ENCODE data around the gene STAG3. TPM values are rescaled to one million over a fixed set of nuclear protein-coding genes. Genes with fewer than 3 reads are reported as not detected.
"Not testable (repeated sequence)": the region's sequence is repeated elsewhere in the genome, so short reads cannot be mapped to it uniquely, and the experiment has no call there.

The STAG3 gene
- polyA plus RNA-seq, 2 donors, result 0.25 to 0.73 TPM

DNA sequence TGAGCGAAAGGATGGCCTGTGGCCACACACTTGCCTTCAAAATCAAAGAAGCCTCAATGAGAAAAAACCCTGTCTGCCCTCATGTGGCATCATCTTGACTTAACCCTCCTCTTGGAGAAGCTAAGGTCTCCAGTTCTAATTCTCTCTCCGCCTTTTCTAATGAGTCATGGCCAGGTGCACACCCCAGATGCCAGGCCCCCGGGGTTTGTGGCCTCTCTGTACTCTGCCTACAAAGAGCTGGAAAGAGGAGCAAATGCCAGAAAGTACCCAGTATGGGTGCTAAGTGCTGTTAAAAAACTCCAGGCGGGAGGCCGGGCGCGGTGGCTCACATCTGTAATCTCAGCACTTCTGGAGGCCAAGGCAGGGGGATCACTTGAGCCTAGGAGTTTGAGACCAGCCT, 62.3 kb downstream of the STAG3 start:
- WGBS, 2 donors, result 57 to 63% methylated on average over 7 of the region's 7 CpGs
- H3K4me1 ChIP-seq (ENCODE audit: control insufficient read depth in 2 of 2, insufficient read depth in 2 of 2, low read length in 1 of 2); H3K27ac ChIP-seq (ENCODE audit: low read depth in 2 of 2, low read length in 1 of 2); H3K27me3 ChIP-seq (ENCODE audit: control insufficient read depth in 1 of 2, insufficient read depth in 2 of 2, low read length in 2 of 2); H3K4me3 ChIP-seq (ENCODE audit: low read depth in 1 of 2, low read length in 2 of 2); H3K36me3 ChIP-seq (ENCODE audit: control insufficient read depth in 2 of 2, insufficient read depth in 2 of 2, low read length in 1 of 2); H3K9me3 ChIP-seq (ENCODE audit: control insufficient read depth in 2 of 2, insufficient read depth in 1 of 2, low read depth in 1 of 2, low read length in 1 of 2): not testable (repeated sequence)

GRCh38 chr7:100243385-100243784, 65.7 kb downstream of the STAG3 start:
- H3K4me1 ChIP-seq (ENCODE audit: control insufficient read depth in 2 of 2, insufficient read depth in 2 of 2, low read length in 1 of 2); H3K36me3 ChIP-seq (ENCODE audit: control insufficient read depth in 2 of 2, insufficient read depth in 2 of 2, low read length in 1 of 2); H3K4me3 ChIP-seq (ENCODE audit: low read depth in 1 of 2, low read length in 2 of 2); H3K9me3 ChIP-seq (ENCODE audit: control insufficient read depth in 2 of 2, insufficient read depth in 1 of 2, low read depth in 1 of 2, low read length in 1 of 2); H3K27me3 ChIP-seq (ENCODE audit: control insufficient read depth in 1 of 2, insufficient read depth in 2 of 2, low read length in 2 of 2); H3K27ac ChIP-seq (ENCODE audit: low read depth in 2 of 2, low read length in 1 of 2): not testable (repeated sequence)
- 61 to 69% methylated on average over 11 to 12 of the region's 12 CpGs for WGBS, 2 donors

DNA sequence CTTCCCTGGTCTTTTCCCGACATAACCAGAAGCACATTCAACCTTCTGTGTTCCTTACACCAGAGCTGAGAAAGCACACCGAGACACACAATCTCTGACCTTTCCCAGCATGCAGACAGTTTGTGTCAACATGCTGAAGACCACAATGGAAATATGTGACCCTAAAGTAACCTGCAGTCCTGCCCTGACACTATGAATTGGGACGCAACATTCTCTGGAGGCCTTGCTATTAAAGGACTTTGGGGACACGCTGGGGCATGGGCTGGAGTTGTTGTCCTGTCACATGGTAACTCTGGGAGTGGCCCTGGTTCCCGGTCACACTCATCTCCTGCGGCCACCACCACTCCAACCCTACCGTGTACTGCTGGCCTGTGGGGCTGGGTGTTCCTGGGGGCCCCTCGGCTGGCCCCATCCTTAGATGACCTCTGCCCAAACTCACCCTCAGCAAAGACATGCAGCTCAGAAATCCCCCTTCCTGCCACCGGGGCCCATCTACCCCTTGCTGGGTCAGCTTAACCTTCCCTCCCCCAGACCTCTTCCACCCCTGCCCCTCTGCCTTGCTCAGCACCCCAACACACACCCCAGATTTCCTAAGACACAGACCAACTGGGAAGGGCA, 67.4 kb downstream of the STAG3 start:
- H3K27ac ChIP-seq (ENCODE audit: low read depth in 2 of 2, low read length in 1 of 2); H3K27me3 ChIP-seq (ENCODE audit: control insufficient read depth in 1 of 2, insufficient read depth in 2 of 2, low read length in 2 of 2); H3K9me3 ChIP-seq (ENCODE audit: control insufficient read depth in 2 of 2, insufficient read depth in 1 of 2, low read depth in 1 of 2, low read length in 1 of 2); H3K4me1 ChIP-seq (ENCODE audit: control insufficient read depth in 2 of 2, insufficient read depth in 2 of 2, low read length in 1 of 2); H3K36me3 ChIP-seq (ENCODE audit: control insufficient read depth in 2 of 2, insufficient read depth in 2 of 2, low read length in 1 of 2); H3K4me3 ChIP-seq (ENCODE audit: low read depth in 1 of 2, low read length in 2 of 2): not testable (repeated sequence)
- whole genome bisulfite sequencing, 2 donors, result 68 to 71% methylated on average over 8 to 9 of the region's 9 CpGs

GRCh38 chr7:100246121-100246864, 68.6 kb downstream of the STAG3 start:
- H3K36me3 ChIP-seq (ENCODE audit: control insufficient read depth in 2 of 2, insufficient read depth in 2 of 2, low read length in 1 of 2); H3K4me3 ChIP-seq (ENCODE audit: low read depth in 1 of 2, low read length in 2 of 2); H3K27ac ChIP-seq (ENCODE audit: low read depth in 2 of 2, low read length in 1 of 2); H3K27me3 ChIP-seq (ENCODE audit: control insufficient read depth in 1 of 2, insufficient read depth in 2 of 2, low read length in 2 of 2); H3K9me3 ChIP-seq (ENCODE audit: control insufficient read depth in 2 of 2, insufficient read depth in 1 of 2, low read depth in 1 of 2, low read length in 1 of 2); H3K4me1 ChIP-seq (ENCODE audit: control insufficient read depth in 2 of 2, insufficient read depth in 2 of 2, low read length in 1 of 2): not testable (repeated sequence)
- WGBS, 2 donors, result 81 to 88% methylated on average over 15 of the region's 15 CpGs

- H3K4me1 ChIP-seq (ENCODE audit: control insufficient read depth in 2 of 2, insufficient read depth in 2 of 2, low read length in 1 of 2); H3K9me3 ChIP-seq (ENCODE audit: control insufficient read depth in 2 of 2, insufficient read depth in 1 of 2, low read depth in 1 of 2, low read length in 1 of 2); H3K27ac ChIP-seq (ENCODE audit: low read depth in 2 of 2, low read length in 1 of 2); H3K27me3 ChIP-seq (ENCODE audit: control insufficient read depth in 1 of 2, insufficient read depth in 2 of 2, low read length in 2 of 2); H3K4me3 ChIP-seq (ENCODE audit: low read depth in 1 of 2, low read length in 2 of 2); H3K36me3 ChIP-seq (ENCODE audit: control insufficient read depth in 2 of 2, insufficient read depth in 2 of 2, low read length in 1 of 2): not testable (repeated sequence)
- WGBS, 2 donors, result 88 to 89% methylated on average over 9 of the region's 9 CpGs
Observed at GRCh38 chr7:100246865-100247137, 69.1 kb downstream of the STAG3 start.

GRCh38 chr7:100247152-100247757, 69.5 kb downstream of the STAG3 start:
- H3K27ac ChIP-seq (ENCODE audit: low read depth in 2 of 2, low read length in 1 of 2), result peak overlapping the region in 1 of 2 donors; percentile 21
- no peaks in the 10 kb centered on the region for H3K27me3 ChIP-seq (ENCODE audit: control insufficient read depth in 1 of 2, insufficient read depth in 2 of 2, low read length in 2 of 2)
- 43 to 48% methylated on average over 11 of the region's 11 CpGs for WGBS, 2 donors

GRCh38 chr7:100248483-100248882, 70.8 kb downstream of the STAG3 start:
- WGBS, 2 donors, result 86 to 90% methylated on average over 10 of the region's 10 CpGs
- H3K27ac ChIP-seq (ENCODE audit: low read depth in 2 of 2, low read length in 1 of 2), result no peak overlapping the region
- H3K9me3 ChIP-seq (ENCODE audit: control insufficient read depth in 2 of 2, insufficient read depth in 1 of 2, low read depth in 1 of 2, low read length in 1 of 2), result no peaks in the 10 kb centered on the region
- H3K4me1 ChIP-seq (ENCODE audit: control insufficient read depth in 2 of 2, insufficient read depth in 2 of 2, low read length in 1 of 2), result no peaks in the 10 kb centered on the region
- no peak overlapping the region for H3K4me3 ChIP-seq (ENCODE audit: low read depth in 1 of 2, low read length in 2 of 2)
- no peaks in the 10 kb centered on the region for H3K36me3 ChIP-seq (ENCODE audit: control insufficient read depth in 2 of 2, insufficient read depth in 2 of 2, low read length in 1 of 2)
- no peaks in the 10 kb centered on the region for H3K27me3 ChIP-seq (ENCODE audit: control insufficient read depth in 1 of 2, insufficient read depth in 2 of 2, low read length in 2 of 2)

More at GRCh38 chr7:100247152-100247757, 69.5 kb downstream of the STAG3 start:
- Histone ChIP-seq H3K9me3 (ENCODE audit: control insufficient read depth in 2 of 2, insufficient read depth in 1 of 2, low read depth in 1 of 2, low read length in 1 of 2) (no peaks in the 10 kb centered on the region), H3K36me3 (ENCODE audit: control insufficient read depth in 2 of 2, insufficient read depth in 2 of 2, low read length in 1 of 2) (no peaks in the 10 kb centered on the region), H3K4me3 (ENCODE audit: low read depth in 1 of 2, low read length in 2 of 2) (no peak overlapping the region), H3K4me1 (ENCODE audit: control insufficient read depth in 2 of 2, insufficient read depth in 2 of 2, low read length in 1 of 2) (no peaks in the 10 kb centered on the region)

GRCh38 chr7:100257017-100257416, 79.3 kb downstream of the STAG3 start:
- 94 to 96% methylated on average over 7 of the region's 7 CpGs for WGBS, 2 donors
- Histone ChIP-seq H3K4me3 (ENCODE audit: low read depth in 1 of 2, low read length in 2 of 2) (no peak overlapping the region), H3K4me1 (ENCODE audit: control insufficient read depth in 2 of 2, insufficient read depth in 2 of 2, low read length in 1 of 2) (no peaks in the 10 kb centered on the region), H3K9me3 (ENCODE audit: control insufficient read depth in 2 of 2, insufficient read depth in 1 of 2, low read depth in 1 of 2, low read length in 1 of 2) (no peaks in the 10 kb centered on the region), H3K36me3 (ENCODE audit: control insufficient read depth in 2 of 2, insufficient read depth in 2 of 2, low read length in 1 of 2) (no peaks in the 10 kb centered on the region), H3K27me3 (ENCODE audit: control insufficient read depth in 1 of 2, insufficient read depth in 2 of 2, low read length in 2 of 2) (no peaks in the 10 kb centered on the region), H3K27ac (ENCODE audit: low read depth in 2 of 2, low read length in 1 of 2) (no peak overlapping the region)

DNA sequence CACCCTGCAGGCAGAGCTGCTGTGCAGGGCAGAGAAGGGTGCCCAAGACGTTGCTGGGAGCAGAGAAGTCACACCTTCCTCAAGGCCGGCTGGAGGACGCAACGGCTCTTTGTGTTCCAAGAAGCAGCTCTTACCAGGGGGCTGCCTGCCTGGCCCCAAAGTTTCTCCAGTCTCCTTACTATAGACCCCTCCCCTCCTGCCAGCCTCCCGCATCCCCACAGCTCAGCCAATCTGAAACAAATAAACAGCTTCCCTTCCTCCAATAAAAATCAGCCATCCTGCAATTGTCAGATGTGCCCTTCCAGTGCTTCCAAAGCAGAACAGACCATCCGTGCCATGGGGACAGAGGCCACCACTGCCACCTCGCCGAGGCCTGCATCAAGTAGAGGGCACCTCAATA, 82.3 kb downstream of the STAG3 start:
- not testable (repeated sequence) for H3K4me1 ChIP-seq (ENCODE audit: control insufficient read depth in 2 of 2, insufficient read depth in 2 of 2, low read length in 1 of 2); H3K36me3 ChIP-seq (ENCODE audit: control insufficient read depth in 2 of 2, insufficient read depth in 2 of 2, low read length in 1 of 2); H3K27me3 ChIP-seq (ENCODE audit: control insufficient read depth in 1 of 2, insufficient read depth in 2 of 2, low read length in 2 of 2); H3K4me3 ChIP-seq (ENCODE audit: low read depth in 1 of 2, low read length in 2 of 2); H3K9me3 ChIP-seq (ENCODE audit: control insufficient read depth in 2 of 2, insufficient read depth in 1 of 2, low read depth in 1 of 2, low read length in 1 of 2); H3K27ac ChIP-seq (ENCODE audit: low read depth in 2 of 2, low read length in 1 of 2)
- 85 to 87% methylated on average over 7 to 8 of the region's 8 CpGs for WGBS, 2 donors

DNA sequence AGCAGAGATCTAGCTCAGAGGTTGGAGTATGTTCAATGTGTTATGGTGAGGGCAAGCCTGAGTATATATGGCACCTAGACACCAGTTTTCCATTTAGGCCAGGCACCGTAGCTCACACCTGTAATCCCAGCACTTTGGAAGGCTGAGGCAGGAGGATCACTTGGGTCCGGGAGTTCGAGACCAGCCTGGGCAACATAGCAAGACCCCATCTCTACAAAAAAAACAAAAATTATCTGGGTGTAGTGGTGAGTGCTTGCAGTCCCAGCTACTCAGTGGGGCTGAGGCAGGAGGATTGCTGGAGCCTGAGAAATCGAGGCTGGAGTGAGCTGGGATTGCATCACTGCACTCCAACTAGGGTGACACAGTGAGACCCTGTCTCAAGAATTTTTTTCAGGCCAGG, 85.2 kb downstream of the STAG3 start:
- H3K4me1 ChIP-seq (ENCODE audit: control insufficient read depth in 2 of 2, insufficient read depth in 2 of 2, low read length in 1 of 2), result not testable (repeated sequence)
- WGBS, 2 donors, result 97% methylated on average over 4 of the region's 4 CpGs

More for the DNA sequence above, 85.2 kb downstream of the STAG3 start:
- H3K4me3 ChIP-seq (ENCODE audit: low read depth in 1 of 2, low read length in 2 of 2); H3K27me3 ChIP-seq (ENCODE audit: control insufficient read depth in 1 of 2, insufficient read depth in 2 of 2, low read length in 2 of 2); H3K36me3 ChIP-seq (ENCODE audit: control insufficient read depth in 2 of 2, insufficient read depth in 2 of 2, low read length in 1 of 2); H3K9me3 ChIP-seq (ENCODE audit: control insufficient read depth in 2 of 2, insufficient read depth in 1 of 2, low read depth in 1 of 2, low read length in 1 of 2); H3K27ac ChIP-seq (ENCODE audit: low read depth in 2 of 2, low read length in 1 of 2): not testable (repeated sequence)

Measured in esophagus (tissue), 2 donors.